ELR (cell line): ENCODE data around the gene ZNF486.
"Not testable (repeated sequence)": the region's sequence is repeated elsewhere in the genome, so short reads cannot be mapped to it uniquely, and the experiment has no call there.

Experiments
- DNase-seq: peaks from one replicate; pipeline ENCODE4 v3.0.0-alpha.2; 2015; ENCODE audit warnings: low read depth

ZNF486 gene

GRCh38 chr19:20167020-20167644 is at the start of gene ZNF486:
Gene ZNF486, plus strand, starts transcription at chr19:20167214. Its CDS starts 117 bp downstream, at chr19:20167331.
- peak; percentile 99 for DNase-seq

GRCh38 chr19:20118064-20118839 is 48.8 kb upstream of the ZNF486 start:
- not testable (repeated sequence) for DNase-seq

GRCh38 chr19:20124879-20125278 is 42.1 kb upstream of the ZNF486 start:
- no peak for DNase-seq

GRCh38 chr19:20132933-20133332 is 34.1 kb upstream of the ZNF486 start:
- not testable (repeated sequence) for DNase-seq

- not testable (repeated sequence) for DNase-seq
Observed at GRCh38 chr19:20137714-20138113, 29.3 kb upstream of the ZNF486 start.

- DNase-seq = no peak
Observed at GRCh38 chr19:20151617-20152145, 15.3 kb upstream of the ZNF486 start.

GRCh38 chr19:20152506-20152905 is 14.5 kb upstream of the ZNF486 start:
- DNase-seq = not testable (repeated sequence)

GRCh38 chr19:20153281-20153680 is 13.7 kb upstream of the ZNF486 start:
- DNase-seq = no peak

GRCh38 chr19:20154636-20155035 is 12.4 kb upstream of the ZNF486 start:
- no peak for DNase-seq

- DNase-seq = no peak
Observed at GRCh38 chr19:20162821-20163220, 4.2 kb upstream of the ZNF486 start.

GRCh38 chr19:20164456-20164855 is 2.6 kb upstream of the ZNF486 start:
- DNase-seq = no peak

GRCh38 chr19:20165971-20166592 is 932 bp upstream of the ZNF486 start:
- no peak for DNase-seq

- DNase-seq = peak; percentile 73
Observed at GRCh38 chr19:20167651-20168122, 673 bp downstream of the ZNF486 start.

GRCh38 chr19:20171285-20171684 is 4.3 kb downstream of the ZNF486 start:
- no peak for DNase-seq

- not testable (repeated sequence) for DNase-seq
Observed at GRCh38 chr19:20175848-20176247, 8.8 kb downstream of the ZNF486 start.

GRCh38 chr19:20179956-20180355 is 12.9 kb downstream of the ZNF486 start:
- peak; percentile 26 for DNase-seq

GRCh38 chr19:20182222-20182785 is 15.3 kb downstream of the ZNF486 start:
- DNase-seq = no peak

- DNase-seq = no peak
Observed at GRCh38 chr19:20186174-20186573, 19.2 kb downstream of the ZNF486 start.

GRCh38 chr19:20197747-20198146 is 30.7 kb downstream of the ZNF486 start:
- no peak for DNase-seq

- DNase-seq = no peak
Observed at GRCh38 chr19:20209051-20209450, 42.0 kb downstream of the ZNF486 start.

- not testable (repeated sequence) for DNase-seq
Observed at GRCh38 chr19:20214366-20214765, 47.4 kb downstream of the ZNF486 start.

- DNase-seq = not testable (repeated sequence)
Observed at GRCh38 chr19:20221605-20222004, 54.6 kb downstream of the ZNF486 start.
